OCI-LY3 (cell line): ENCODE results near the gene VWA7.

Source experiments
- EZH2phosphoT487 ChIP-seq: fragments of 200-600 bp; shearing (Covaris generic); IDR thresholded peaks from 2 replicates; pipeline ENCODE4 v1.6.1; 2018; ENCODE audit warnings: antibody characterized with exemption, mixed run types, low read depth
- TF ChIP-seq, protein P1 (sequence below): fragments of 200-600, 300-600 bp; sonication (generic); IDR thresholded peaks from 2 replicates; pipeline ENCODE4 v1.5.1; 2014; ENCODE audit warnings: antibody characterized with exemption, low read length, low read depth

DNA sequence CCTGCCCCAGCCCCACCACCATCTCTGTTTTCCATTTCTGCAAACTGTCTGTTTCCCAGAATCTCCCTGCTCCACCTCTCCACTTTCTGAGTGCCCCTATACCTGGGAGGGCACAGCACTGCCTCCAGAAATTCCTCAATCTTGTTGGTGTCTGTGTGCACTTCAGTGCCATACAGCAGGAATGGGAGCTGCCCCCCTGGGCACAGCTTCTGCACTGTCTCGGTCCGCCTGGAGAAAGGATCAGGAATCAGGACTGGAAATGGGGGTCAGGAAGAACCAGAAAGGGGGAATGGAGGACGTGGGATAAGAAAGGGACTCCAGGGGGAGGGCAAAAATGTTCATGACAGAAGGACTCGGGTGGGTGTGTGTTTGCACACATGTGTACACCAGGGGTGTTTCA lies 43.4 kb downstream of the VWA7 start:
- TF ChIP-seq, protein P1, sequence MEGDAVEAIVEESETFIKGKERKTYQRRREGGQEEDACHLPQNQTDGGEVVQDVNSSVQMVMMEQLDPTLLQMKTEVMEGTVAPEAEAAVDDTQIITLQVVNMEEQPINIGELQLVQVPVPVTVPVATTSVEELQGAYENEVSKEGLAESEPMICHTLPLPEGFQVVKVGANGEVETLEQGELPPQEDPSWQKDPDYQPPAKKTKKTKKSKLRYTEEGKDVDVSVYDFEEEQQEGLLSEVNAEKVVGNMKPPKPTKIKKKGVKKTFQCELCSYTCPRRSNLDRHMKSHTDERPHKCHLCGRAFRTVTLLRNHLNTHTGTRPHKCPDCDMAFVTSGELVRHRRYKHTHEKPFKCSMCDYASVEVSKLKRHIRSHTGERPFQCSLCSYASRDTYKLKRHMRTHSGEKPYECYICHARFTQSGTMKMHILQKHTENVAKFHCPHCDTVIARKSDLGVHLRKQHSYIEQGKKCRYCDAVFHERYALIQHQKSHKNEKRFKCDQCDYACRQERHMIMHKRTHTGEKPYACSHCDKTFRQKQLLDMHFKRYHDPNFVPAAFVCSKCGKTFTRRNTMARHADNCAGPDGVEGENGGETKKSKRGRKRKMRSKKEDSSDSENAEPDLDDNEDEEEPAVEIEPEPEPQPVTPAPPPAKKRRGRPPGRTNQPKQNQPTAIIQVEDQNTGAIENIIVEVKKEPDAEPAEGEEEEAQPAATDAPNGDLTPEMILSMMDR, result no peak
- TF ChIP-seq EZH2phosphoT487, result no peak
